T follicular helper cell (primary cell): ENCODE measurements around the gene TLR8.

Experiments
- DNase-seq: peaks from one replicate; pipeline ENCODE4 v3.0.0-alpha.2; 2020; ENCODE audit warnings: low read depth
- total RNA-seq, 2 experiments: gene quantifications; one replicate each; lab custom pipeline; 2026; lab: John Stamatoyannopoulos, UW

The TLR8 gene
- total RNA-seq, result 0 reads per million in 2 experiments

- DNase-seq, result no peak
Measured at GRCh38 chrX:12906046-12906761, at the start of gene TLR8. TSS of gene TLR8 (plus strand) at chrX:12906620. CDS start at chrX:12906707, 87 bp downstream.

GRCh38 chrX:12865359-12865758 is 41.1 kb upstream of the TLR8 start:
- no peak for DNase-seq

- DNase-seq, result no peak
Measured at GRCh38 chrX:12866451-12867377, 39.7 kb upstream of the TLR8 start, which contains the start of gene TLR7. TSS of gene TLR7 (plus strand) at chrX:12867072. CDS start at chrX:12867579, 507 bp downstream.

- DNase-seq, result no peak
Measured at GRCh38 chrX:12867685-12868084, 38.7 kb upstream of the TLR8 start.

GRCh38 chrX:12868747-12869146 is 37.7 kb upstream of the TLR8 start:
- no peak for DNase-seq

- DNase-seq, result no peak
Measured at GRCh38 chrX:12871257-12871656, 35.2 kb upstream of the TLR8 start.

- DNase-seq, result no peak
Measured at GRCh38 chrX:12872741-12873140, 33.7 kb upstream of the TLR8 start.

GRCh38 chrX:12874581-12874980 is 31.8 kb upstream of the TLR8 start:
- DNase-seq, result no peak

- no peak for DNase-seq
Measured at GRCh38 chrX:12877386-12877785, 29.0 kb upstream of the TLR8 start.

- DNase-seq, result no peak
Measured at GRCh38 chrX:12878536-12878935, 27.9 kb upstream of the TLR8 start.

GRCh38 chrX:12881914-12882313 is 24.5 kb upstream of the TLR8 start:
- DNase-seq, result no peak

- no peak for DNase-seq
Measured at GRCh38 chrX:12885508-12885907, 20.9 kb upstream of the TLR8 start.

GRCh38 chrX:12886545-12886944 is 19.9 kb upstream of the TLR8 start:
- no peak for DNase-seq

- DNase-seq, result no peak
Measured at GRCh38 chrX:12887141-12887540, 19.3 kb upstream of the TLR8 start.

- DNase-seq, result no peak
Measured at GRCh38 chrX:12887767-12888166, 18.7 kb upstream of the TLR8 start.

GRCh38 chrX:12890467-12890866 is 16.0 kb upstream of the TLR8 start:
- DNase-seq, result no peak

- DNase-seq, result no peak
Measured at GRCh38 chrX:12891171-12891570, 15.2 kb upstream of the TLR8 start.

- DNase-seq, result no peak
Measured at GRCh38 chrX:12891915-12892506, 14.4 kb upstream of the TLR8 start.

- no peak for DNase-seq
Measured at GRCh38 chrX:12892716-12893115, 13.7 kb upstream of the TLR8 start.

- peak; percentile 27 for DNase-seq
Measured at GRCh38 chrX:12894074-12895030, 12.1 kb upstream of the TLR8 start.

- no peak for DNase-seq
Measured at GRCh38 chrX:12895866-12896265, 10.6 kb upstream of the TLR8 start.
